Activated naive CD8-positive, alpha-beta T cell treated with anti-CD3 and anti-CD28 coated beads, Interleukin-2, amount 10 ng/mL, durations not matched to agents 7 days and 5 days (primary cell): ENCODE data around the gene ZFHX2. TPM values are rescaled to one million over a fixed set of nuclear protein-coding genes. Genes with fewer than 3 reads are reported as not detected.
A peak's percentile ranks its signal among the peaks of the same experiment; 100 is the strongest.

Experiments used
- ATAC-seq: fragments of 150-1000 bp; cut with Tn5 transposase; one replicate; pipeline ENCODE4 v1.10.0; 2021; ENCODE audit warnings: low read depth, moderate library complexity
- POLR2A ChIA-PET: fragments of 350-600 bp; sonication (Branson Sonifier 250); formaldehyde crosslinking; loops from one replicate; lab custom pipeline; 2021; ENCODE audit warnings: antibody characterized with exemption; lab: Charles Lee
- DNase-seq: peaks from one replicate; pipeline ENCODE4 v3.0.0; 2021
- H3K27ac Mint-ChIP-seq: one replicate; pipeline ENCODE4 v1.8.0; 2022; ENCODE audit warnings: mild to moderate bottlenecking, mixed read lengths
- H3K27me3 Mint-ChIP-seq: one replicate; pipeline ENCODE4 v1.8.0; 2022; ENCODE audit warnings: mild to moderate bottlenecking, moderate library complexity, mixed read lengths
- H3K36me3 Mint-ChIP-seq: one replicate; pipeline ENCODE4 v1.8.0; 2021; ENCODE audit warnings: mild to moderate bottlenecking, mixed read lengths
- H3K4me1 Mint-ChIP-seq: one replicate; pipeline ENCODE4 v1.8.0; 2021; ENCODE audit warnings: mixed read lengths
- H3K4me3 Mint-ChIP-seq: one replicate; pipeline ENCODE4 v1.8.0; 2022; ENCODE audit warnings: mild to moderate bottlenecking, moderate library complexity, mixed read lengths
- H3K9me3 Mint-ChIP-seq: one replicate; pipeline ENCODE4 v1.8.0; 2021; ENCODE audit warnings: mixed read lengths
- total RNA-seq, 2 experiments: library from RNA; stranded (reverse); gene quantifications; one replicate each; pipeline ENCODE4 v1.2.3, GENCODE V29; 2021

The ZFHX2 gene
- total RNA-seq, 2 experiments from 2014 or later: 0.75 to 1.4 TPM

DNA sequence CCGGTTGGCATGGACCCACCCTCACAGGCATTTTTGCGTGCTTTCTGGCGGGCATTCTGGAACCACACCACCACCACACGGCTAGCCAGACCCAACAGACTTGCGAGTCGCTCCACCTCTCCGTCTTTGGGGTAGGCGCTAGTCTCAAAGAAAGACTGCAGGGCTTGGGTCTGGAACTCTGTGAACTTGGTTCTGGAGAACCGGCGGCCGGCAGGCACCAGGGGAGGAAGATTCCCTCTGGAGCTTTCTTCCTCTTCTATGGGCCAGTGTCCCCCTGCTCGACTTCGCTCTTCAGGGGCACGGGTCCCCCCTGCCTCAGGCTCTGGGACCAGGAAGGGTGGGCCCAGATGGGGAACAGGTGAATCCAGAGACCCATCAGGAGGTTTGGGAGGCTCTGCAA lies 26.6 kb downstream of the ZFHX2 start:
- H3K4me3 Mint-ChIP-seq: no peak overlapping the region
- POLR2A ChIA-PET: no interaction called here
- no peak for DNase-seq
- ATAC-seq: no peak
- H3K4me1 Mint-ChIP-seq: peaks cover 1% of the 10 kb centered on the region
- no peak overlapping the region for H3K27ac Mint-ChIP-seq
- H3K9me3 Mint-ChIP-seq: no peaks in the 10 kb centered on the region
- no peaks in the 10 kb centered on the region for H3K36me3 Mint-ChIP-seq
- H3K27me3 Mint-ChIP-seq: no peaks in the 10 kb centered on the region

DNA sequence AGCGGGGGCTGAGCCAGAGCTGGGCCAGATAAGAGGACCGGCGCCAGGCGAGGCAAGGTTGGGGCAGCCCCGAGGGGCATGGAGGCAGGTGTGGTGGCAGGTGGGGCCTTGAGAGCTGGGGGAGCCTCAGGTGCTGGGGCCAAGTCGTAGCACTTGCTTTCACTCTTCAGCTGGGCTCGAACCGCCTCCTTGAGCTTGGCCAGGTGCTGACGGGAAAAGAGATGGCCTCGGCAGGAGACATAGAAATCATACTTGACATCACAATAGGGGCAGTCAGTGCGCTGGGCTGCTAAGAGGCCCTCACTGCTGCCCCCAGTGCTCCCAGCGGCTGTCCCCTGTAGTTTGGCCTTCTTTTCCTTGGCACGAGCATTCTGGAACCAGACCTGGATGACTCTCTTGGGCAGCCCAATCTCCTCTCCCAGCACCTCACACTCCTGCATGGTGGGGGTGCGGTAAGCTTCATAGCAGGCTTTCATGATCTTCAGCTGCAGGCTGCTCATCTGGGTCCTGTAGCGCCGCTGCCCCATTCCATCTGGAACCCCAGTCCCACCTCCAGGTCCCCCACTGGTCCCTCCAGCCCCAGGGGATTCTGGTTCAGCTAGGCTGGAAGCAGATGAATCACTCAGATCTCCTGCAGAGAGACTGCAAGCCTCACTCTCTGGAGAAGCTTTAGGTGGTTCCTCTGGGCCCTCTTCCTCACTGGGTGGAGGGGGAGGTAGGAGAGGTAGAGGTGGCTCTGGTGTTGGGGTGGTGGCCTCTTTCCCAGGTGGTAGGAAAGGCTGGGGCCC lies 28.1 kb downstream of the ZFHX2 start:
- DNase-seq (no peak), ATAC-seq (no peak)
- H3K4me3 Mint-ChIP-seq: no peak overlapping the region
- H3K4me1 Mint-ChIP-seq: no peaks in the 10 kb centered on the region
- no peak overlapping the region for H3K27ac Mint-ChIP-seq
- no peaks in the 10 kb centered on the region for H3K27me3 Mint-ChIP-seq
- no peaks in the 10 kb centered on the region for H3K36me3 Mint-ChIP-seq
- POLR2A ChIA-PET: no interaction called here
- H3K9me3 Mint-ChIP-seq: no peaks in the 10 kb centered on the region

DNA sequence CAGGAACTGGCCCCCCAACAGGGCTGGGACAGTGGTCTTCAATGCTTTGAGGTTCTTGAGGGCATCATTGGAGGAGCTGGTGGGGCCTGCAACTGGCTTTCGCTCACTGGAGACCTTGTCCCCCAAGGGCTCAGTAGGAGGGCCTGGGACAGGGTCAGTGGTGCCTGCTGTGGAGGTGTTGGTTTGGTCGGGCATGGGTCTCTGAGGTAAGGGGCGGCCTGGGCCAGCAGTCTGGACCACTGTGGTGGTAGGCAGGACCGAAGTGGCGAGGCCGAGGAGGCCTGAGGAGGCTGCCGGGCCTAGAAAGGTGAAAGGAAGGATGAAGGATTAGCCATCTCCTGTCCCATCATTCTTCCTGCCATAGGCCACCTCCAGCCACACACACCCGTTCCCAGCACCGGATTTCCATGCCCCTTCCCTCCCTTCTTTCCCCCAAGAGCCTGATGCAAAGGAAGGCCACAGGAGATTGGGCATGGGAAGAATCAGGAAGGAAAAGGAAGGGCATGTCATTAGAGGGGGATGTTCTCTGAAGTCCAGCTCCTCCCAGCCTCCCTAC lies 28.8 kb downstream of the ZFHX2 start:
- ATAC-seq: no peak
- no peak overlapping the region for H3K4me3 Mint-ChIP-seq
- no peak overlapping the region for H3K27ac Mint-ChIP-seq
- POLR2A ChIA-PET: no interaction called here
- no peak for DNase-seq
- H3K4me1 Mint-ChIP-seq: no peaks in the 10 kb centered on the region
- no peaks in the 10 kb centered on the region for H3K9me3 Mint-ChIP-seq
- H3K36me3 Mint-ChIP-seq: no peaks in the 10 kb centered on the region
- no peaks in the 10 kb centered on the region for H3K27me3 Mint-ChIP-seq

DNA sequence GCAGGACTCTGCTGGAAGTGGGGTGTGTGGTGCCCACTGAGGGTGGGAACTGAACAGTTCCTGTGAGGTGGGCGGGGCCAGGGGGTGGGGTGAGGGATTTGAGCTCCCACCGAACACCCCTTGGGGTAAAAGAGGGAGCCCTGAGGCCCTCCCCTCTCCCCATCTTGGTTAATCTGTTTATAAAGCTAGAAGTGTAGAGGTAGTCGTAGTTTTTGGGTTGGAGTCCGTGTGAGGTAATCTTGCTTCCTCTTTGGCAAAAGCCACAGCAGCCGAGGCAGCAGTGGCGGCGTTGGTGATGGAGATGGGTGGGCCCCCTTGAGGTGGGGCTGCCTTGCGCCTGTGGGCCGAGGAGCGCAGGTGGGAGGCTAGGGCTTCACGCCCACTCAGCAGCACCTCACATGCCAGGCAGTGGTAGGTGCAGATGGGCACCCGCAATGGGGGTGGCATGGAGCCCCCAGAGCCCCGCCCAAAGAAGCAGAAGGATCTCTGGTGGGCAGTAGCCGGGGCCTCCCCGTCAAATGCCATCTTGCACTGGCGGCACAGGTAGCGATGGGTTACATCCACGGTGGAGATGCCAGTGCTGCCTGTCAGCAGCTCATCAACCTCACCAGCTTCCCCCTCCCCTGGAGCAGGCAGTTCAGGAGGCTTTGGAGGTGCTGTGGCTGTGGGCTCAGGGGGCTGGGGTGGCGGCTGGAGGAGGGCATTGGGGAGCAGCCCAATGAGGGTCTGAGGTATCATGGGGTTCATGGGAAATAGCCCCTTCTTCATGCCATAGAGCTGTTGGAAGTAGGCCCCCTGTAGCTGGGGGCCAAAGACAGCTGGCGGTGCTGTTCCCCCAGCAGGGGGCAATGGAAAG lies 29.6 kb downstream of the ZFHX2 start:
- H3K9me3 Mint-ChIP-seq: no peaks in the 10 kb centered on the region
- POLR2A ChIA-PET: no interaction called here

DNA sequence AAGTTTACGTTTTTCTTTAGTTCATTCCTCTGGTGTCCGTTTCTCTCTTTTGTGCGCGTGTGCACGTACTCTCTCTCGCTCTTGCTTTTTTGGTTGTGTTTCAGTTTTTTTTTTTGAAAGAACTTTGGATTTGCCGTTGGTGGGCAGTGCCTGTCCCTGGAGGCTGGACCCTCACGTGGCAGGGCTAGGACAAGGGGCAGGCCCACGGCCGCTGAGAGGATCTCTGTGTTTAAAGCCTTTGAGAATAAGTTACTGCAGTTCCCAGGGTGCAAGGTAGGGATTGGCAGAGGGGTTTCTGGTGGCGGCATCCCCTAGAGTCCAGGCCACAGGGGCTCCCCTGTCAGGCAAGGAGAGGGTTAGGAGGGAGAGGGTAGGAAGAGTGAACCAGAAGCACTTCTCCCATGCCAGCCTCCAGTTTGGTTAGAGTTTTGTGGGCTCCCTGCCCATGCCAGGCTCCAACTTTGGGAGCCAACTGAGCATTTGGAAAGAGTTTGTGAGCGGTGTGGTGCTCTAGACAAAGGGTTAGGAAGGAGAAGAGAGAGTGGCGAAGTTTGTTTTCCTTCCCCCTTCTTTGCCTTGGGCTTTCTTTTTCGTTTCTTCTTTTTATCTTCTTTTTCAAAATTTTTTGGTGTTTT lies 30.5 kb downstream of the ZFHX2 start:
- Mint-ChIP-seq H3K9me3 (no peaks in the 10 kb centered on the region), H3K36me3 (no peaks in the 10 kb centered on the region), H3K4me1 (no peaks in the 10 kb centered on the region), H3K27ac (no peak overlapping the region), H3K27me3 (no peaks in the 10 kb centered on the region), H3K4me3 (no peak overlapping the region)
- POLR2A ChIA-PET: no interaction called here
- ATAC-seq (no peak), DNase-seq (no peak)

More for the DNA sequence above, 29.6 kb downstream of the ZFHX2 start:
- Mint-ChIP-seq H3K27ac (no peak overlapping the region), H3K36me3 (no peaks in the 10 kb centered on the region), H3K4me1 (no peaks in the 10 kb centered on the region), H3K27me3 (no peaks in the 10 kb centered on the region), H3K4me3 (no peak overlapping the region)
- DNase-seq: no peak
- no peak for ATAC-seq

DNA sequence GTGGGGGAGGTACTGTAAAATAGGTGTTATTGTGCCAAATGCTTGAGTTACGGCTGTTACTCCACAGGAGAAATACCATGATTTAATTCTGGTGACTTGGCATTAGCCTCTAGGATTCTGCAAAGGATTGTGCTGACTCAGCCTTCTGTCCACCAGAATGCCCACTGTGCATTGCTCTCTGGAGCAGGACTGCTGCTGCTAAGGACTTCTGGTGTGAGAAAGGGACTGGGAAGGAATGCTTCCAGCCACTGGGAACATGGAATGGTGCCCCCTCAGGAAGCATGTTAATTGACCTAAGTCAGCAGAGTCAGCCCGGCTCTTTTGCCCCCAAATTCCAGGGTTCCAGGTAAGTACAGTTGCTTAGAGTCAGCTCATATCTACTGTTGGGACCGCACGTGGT lies 32.9 kb downstream of the ZFHX2 start:
- no peak for ATAC-seq
- Mint-ChIP-seq H3K4me3 (no peak overlapping the region), H3K27ac (no peak overlapping the region), H3K9me3 (no peaks in the 10 kb centered on the region), H3K27me3 (no peaks in the 10 kb centered on the region), H3K4me1 (peaks cover 2% of the 10 kb centered on the region), H3K36me3 (peaks cover under 1% of the 10 kb centered on the region)
- DNase-seq: no peak
- POLR2A ChIA-PET: no interaction called here

DNA sequence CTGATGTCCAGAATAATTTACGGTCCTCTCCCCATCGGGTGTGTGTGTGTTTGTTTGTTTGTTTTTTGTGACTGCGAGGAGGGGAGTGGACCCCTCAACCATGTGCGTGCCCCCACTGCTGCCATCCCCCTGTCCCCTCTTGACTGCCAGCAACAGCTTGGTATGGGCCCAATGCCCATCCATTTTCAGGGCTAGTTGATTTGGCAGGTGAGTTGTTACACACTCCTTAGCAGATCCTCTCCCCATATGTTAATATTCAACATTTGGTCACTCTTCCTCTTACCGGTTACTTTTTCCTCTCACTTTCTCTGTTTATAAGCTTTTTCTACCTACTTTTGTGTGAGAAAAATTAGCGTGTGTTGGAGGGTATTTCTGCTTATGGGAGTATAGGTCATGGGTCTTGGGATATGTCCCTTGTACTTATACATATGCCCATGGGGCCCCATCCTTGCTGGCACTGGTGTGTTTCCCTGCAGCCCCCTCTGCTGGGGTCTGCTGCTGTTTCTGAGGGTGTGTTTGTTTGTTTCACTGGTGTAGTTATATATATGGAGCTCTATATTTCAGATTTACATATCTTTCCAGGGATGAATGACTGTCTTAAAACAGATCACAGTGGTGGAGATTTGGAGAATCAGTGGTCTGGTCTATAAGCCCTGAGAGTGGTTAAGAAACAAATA lies 33.8 kb downstream of the ZFHX2 start:
- H3K9me3 Mint-ChIP-seq: no peaks in the 10 kb centered on the region
- H3K27ac Mint-ChIP-seq: no peak overlapping the region
- no peak overlapping the region for H3K4me3 Mint-ChIP-seq
- peaks cover 1% of the 10 kb centered on the region for H3K36me3 Mint-ChIP-seq
- DNase-seq (no peak), ATAC-seq (no peak)
- H3K4me1 Mint-ChIP-seq: peaks cover 2% of the 10 kb centered on the region
- POLR2A ChIA-PET: no interaction called here
- H3K27me3 Mint-ChIP-seq: no peaks in the 10 kb centered on the region

DNA sequence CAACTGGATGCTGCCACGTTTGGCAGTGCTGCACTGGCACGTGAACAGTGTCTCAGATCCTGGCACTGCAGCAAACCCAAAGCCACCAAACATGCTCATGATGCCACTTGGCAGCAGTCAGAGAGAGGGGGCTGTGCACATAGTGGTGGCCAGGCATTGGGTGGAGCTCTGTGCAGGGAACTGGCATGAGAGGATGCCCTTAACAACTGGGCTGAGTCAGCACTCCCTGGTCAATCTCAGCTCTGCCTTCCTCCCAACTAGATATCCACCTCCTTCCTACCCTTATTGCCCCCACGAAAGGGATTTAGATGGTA lies 37.0 kb downstream of the ZFHX2 start:
- H3K27me3 Mint-ChIP-seq: no peaks in the 10 kb centered on the region
- POLR2A ChIA-PET: no interaction called here
- H3K36me3 Mint-ChIP-seq: peaks cover 1% of the 10 kb centered on the region
- H3K9me3 Mint-ChIP-seq: no peaks in the 10 kb centered on the region
- ATAC-seq (no peak), DNase-seq (no peak)
- no peak overlapping the region for H3K27ac Mint-ChIP-seq
- peaks cover 8% of the 10 kb centered on the region for H3K4me1 Mint-ChIP-seq
- H3K4me3 Mint-ChIP-seq: no peak overlapping the region

DNA sequence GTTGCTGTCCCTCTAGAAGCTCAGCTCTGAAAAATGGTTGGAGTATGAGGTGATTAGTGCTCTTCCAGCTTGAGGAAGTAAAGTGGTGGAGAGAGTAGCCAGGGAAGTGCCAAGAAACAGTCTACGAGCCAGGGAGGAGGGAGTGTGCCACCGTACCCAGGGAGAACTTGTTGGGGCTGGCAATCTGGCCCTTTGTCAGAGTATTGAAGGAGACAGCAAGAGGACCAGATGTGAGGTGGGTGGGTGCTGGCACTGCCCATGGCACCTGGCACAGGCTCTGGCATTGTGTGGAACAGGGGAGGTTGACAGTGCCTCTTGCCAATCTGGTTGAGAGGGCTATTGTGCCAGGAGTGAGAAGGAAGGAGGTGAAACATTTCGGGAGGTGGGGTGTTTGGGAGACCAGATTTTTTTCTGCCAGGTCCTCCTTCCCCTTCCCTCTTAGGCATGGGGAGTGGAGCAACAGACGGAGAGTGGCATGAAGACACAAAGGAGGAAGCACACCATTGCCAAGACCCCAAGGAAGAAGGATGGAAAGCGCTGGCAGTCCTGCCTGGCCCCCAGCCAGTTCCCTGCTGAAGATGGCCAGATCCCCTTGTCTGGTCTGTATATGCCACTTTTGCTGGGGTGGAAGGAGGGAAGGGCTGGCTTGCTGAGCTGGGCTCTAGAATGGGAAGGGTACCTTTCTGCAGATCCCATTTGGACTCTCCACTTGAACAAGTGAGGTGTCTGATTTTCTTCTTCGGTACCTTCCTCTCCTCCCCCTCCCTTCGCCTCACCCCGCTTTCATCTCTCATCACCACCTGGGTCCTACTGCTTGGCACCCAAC lies 37.5 kb downstream of the ZFHX2 start:
- ATAC-seq (no peak), DNase-seq (no peak)
- POLR2A ChIA-PET: no interaction called here
- Mint-ChIP-seq H3K4me1 (peaks cover 8% of the 10 kb centered on the region), H3K36me3 (peaks cover 1% of the 10 kb centered on the region), H3K9me3 (no peaks in the 10 kb centered on the region), H3K4me3 (no peak overlapping the region), H3K27ac (peak overlapping the region; percentile 4), H3K27me3 (no peaks in the 10 kb centered on the region)

DNA sequence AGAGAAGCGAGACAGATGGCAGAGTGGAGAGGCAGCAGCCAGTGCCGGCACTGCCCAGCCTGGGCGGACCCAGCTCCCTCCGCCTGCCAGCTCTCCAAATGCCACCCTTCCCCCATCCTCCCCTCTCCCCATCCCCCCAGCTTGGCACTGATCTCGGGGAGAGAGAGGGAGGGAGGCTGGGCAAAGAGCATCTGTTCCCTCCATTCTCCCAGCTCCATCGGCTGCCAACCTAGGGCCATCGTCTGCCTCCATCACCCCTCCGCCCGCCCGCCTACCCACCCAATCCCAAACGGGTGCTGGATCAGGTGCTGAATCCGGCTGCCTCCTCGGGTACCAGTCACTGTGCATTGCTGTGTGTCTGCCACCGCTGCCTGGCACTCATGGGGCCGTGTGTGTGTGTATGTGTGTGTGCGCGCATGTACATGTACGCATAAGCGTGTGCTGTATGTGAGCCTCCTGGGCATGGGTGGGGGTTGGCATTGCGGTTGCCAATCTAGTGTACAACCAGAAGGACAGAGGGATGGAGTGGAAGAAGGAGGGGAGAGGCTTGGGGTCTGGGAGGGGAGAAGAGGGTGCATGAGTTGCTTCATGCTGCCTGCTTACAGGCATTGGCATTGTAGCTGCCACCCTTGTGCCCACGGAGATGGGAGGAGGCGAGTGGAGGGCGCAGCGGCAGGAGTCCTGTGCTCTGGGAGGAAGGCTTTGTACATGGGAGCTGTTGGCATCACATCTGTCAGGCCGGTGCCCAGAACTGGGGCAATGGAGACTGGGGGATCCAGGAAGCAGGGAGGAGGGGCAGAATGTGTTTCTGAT lies 38.4 kb downstream of the ZFHX2 start:
- H3K27me3 Mint-ChIP-seq: no peaks in the 10 kb centered on the region
- DNase-seq: no peak
- POLR2A ChIA-PET: interaction anchor here (1.1 kb wide), 1 partner anchor 192 kb away, joined by 3 read pairs; the partner anchor contains the start of gene PABPN1
- peak overlapping the region; percentile 4 for H3K27ac Mint-ChIP-seq
- peaks cover 8% of the 10 kb centered on the region for H3K4me1 Mint-ChIP-seq
- no peaks in the 10 kb centered on the region for H3K9me3 Mint-ChIP-seq
- peak overlapping the region; percentile 48 for H3K4me3 Mint-ChIP-seq
- no peak for ATAC-seq
- peaks cover 1% of the 10 kb centered on the region for H3K36me3 Mint-ChIP-seq

DNA sequence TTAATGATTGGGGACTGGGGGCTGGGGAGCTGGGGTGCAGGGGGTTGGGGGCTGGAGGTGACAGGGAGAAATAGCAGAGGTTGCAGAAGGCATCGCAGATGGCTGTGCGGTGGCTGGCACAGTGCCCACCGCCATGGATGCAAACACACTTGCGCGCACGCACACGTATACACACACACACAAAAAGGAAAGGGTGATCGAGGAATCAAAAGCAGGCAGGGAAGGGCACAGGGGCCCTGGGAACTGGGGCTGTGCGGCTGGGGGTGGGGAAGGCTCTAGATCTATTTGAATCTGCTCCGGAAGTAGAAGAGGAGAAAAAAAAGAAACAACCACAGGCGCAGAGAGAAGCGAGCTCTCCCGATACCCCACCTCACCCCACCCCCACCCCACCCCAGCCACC lies 39.4 kb downstream of the ZFHX2 start:
- DNase-seq: no peak
- POLR2A ChIA-PET: interaction anchor here (1.1 kb wide), 1 partner anchor 191 kb away, joined by 3 read pairs; the partner anchor contains the start of gene PABPN1
- H3K4me3 Mint-ChIP-seq: peak overlapping the region; percentile 79
- peaks cover 8% of the 10 kb centered on the region for H3K4me1 Mint-ChIP-seq
- peak; percentile 62 for ATAC-seq
- peak overlapping the region; percentile 83 for H3K27ac Mint-ChIP-seq
- H3K27me3 Mint-ChIP-seq: no peaks in the 10 kb centered on the region
- H3K36me3 Mint-ChIP-seq: peaks cover 1% of the 10 kb centered on the region
- H3K9me3 Mint-ChIP-seq: no peaks in the 10 kb centered on the region

DNA sequence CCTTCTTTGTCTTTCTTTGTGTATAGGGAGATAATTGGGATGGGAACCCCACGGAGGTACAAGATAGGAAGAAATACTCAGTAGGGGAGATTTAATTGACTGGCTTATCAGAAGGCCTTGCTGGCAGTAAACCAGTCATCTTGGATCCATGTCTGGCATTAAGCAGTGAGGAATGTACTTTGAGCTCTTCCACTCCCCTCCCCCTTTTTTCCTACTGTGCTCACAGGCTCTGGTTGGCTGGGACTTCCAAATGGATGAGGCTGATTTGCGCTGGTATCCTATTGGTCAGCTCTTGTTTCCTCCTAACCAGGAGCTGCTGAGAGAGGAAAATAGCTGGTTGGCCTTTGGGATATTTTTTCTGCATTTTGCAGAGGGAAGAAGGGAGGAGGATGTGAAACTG lies 57.3 kb downstream of the ZFHX2 start:
- H3K27me3 Mint-ChIP-seq: no peaks in the 10 kb centered on the region
- no peaks in the 10 kb centered on the region for H3K9me3 Mint-ChIP-seq
- DNase-seq (no peak), ATAC-seq (no peak)
- H3K4me1 Mint-ChIP-seq: no peaks in the 10 kb centered on the region
- POLR2A ChIA-PET: no interaction called here
- H3K27ac Mint-ChIP-seq: no peak overlapping the region
- H3K4me3 Mint-ChIP-seq: no peak overlapping the region
- H3K36me3 Mint-ChIP-seq: no peaks in the 10 kb centered on the region
